Fibroblast of the conjunctiva (primary cell): Measurements from ENCODE around the gene GPR107.
A peak's percentile ranks its signal among the peaks of the same experiment; 100 is the strongest.

ENCODE experiments used
- DNase-seq: peaks from one replicate; pipeline ENCODE4 v3.0.0-alpha.2; 2010; ENCODE audit warnings: low read depth

GPR107 gene

DNA sequence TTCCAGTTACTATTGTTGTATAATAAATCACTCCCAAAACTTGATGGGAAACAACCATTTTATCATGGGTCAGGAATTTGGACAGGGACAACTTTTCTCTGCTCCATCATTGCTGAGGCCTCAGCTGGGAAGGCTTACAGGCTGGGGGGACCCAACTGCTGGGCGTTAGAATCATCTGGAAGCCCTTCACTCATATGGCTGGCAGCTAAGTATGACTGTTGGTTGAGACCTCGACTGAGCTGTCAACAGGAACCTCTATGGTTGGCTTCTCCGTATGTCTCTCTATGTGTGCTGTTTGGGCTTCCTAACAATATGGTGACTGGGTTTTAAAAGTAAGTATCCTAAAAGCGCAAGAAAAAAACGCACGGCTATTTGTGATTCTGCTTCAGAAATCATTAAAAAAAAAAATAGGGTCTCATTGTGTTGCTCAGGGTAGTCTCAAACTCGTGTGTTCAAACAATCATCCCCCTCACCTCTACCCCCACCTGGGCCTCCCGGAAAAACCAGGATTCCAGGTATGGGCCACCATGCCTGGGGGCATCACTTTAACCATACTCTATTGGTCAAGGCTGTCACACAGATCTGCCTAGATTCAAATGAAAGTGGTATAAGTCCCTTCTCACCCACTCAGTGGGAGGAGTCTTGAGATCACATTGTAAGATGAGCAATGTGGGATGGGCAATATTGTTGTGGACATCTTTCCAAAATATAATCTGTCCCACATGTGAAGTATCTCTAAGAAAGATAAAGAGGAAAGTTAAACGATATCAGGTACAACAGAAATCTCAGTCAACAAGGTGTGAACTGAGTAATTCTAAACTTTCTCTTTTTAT, 26.0 kb upstream of the GPR107 start:
- DNase-seq, result no peak

DNA sequence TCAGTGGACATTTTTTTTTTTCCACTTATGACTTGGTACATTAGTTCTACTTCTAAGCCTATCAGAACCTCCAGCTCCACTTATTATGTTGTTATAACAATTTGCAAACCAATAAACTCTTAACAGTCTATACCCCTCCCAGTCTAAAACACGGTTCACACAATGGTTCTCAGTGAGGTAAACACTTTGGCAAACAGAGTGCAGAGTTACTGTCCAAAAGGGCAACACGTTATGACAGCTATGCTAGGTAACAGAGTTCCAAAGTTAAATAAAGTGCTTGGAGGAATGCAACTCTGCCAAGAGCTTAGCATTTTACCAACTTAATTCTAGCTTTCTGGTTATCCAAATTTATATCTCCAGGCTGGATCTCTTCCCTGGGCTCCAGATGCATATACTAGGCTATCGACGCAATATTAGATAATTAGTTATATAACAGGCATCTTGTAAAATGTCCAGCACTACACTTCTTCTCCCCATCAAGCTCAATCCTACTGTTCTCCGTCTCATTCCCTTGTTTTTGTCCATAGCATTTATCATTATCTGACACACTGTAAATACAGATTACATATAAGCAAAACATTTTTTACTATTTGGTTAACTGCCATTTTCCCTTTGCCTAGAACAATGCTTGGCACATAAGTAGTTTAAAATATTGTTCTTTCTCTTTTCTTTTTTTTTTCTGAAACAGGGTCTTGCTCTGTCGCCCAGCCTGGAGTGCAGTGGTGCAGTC, 25.0 kb upstream of the GPR107 start:
- DNase-seq, result no peak

DNA sequence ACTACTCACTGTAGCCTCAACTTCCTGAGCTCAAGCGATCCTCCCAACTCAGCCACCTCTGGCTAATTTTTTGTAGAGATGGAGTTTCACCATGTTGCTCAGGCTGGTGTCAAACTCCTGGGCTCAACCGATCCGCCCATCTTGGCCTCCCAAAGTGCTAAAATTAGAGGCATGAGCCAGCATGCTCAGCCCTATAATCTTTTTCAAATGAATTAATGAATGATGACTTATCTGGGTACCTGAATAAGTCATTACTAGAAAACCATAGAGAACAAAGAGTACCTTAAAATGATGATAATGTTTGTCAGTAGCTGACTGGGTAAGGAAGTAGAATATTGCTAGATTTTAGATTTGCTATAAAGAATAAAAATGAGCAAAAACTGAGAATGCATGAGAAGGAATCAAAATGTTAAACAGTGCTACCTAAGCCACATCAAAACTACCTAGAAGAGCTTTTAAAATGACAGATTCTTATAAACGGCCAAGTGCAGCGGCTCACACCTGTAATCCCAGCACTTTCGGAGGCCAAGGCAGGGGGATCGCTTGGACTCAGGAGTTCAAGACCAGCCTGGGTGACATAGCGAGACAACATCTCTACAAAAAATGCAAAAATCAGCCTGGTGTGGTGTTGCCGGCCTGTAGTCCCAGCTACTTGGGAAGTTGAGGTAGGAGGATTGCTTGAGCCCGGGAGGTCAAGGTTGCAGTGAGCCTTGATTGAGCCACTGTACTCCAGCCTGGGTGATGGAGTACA, 24.3 kb upstream of the GPR107 start:
- no peak for DNase-seq

DNA sequence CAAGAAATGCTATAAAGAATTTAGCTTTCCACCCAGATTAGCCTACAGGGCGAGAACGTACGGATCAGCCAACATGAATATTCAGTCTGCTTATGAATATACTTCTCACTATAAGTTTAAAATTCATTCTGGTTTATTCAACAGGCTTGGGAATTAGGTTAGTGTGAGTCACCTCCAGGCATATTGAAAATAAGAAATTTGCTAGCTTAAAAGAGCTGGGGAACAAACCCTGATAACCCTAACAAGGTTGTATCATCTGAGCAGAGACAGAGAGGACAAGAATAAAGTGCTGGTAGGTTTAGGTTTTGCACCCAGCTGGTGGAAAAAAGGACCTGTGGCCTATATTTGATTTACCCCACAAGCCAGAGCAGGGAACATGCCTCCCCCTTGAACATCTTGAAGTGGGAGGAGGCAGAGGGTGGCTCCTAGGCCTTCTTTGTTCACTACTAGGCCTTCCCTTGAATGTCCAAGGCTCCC, 23.0 kb upstream of the GPR107 start:
- DNase-seq, result no peak

DNA sequence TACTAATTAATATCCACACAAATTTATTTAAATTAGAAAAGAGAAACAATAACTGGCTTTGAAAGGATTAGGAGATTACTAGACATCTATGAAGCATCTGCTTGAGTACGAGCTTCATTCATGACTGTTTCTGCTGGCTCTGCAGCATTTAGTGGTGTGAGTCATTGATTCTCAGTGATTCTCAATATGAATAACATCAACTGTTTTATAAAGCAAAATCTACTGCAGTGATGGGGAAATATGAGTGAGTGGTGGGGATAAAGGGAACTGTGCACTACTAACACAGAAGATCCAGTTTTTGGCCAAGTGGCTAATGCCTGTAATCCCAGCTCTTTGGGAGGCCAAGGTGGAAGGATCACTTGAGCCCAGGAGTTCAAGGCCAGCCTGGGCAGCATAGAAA, 19.1 kb upstream of the GPR107 start:
- DNase-seq, result peak; percentile 52

DNA sequence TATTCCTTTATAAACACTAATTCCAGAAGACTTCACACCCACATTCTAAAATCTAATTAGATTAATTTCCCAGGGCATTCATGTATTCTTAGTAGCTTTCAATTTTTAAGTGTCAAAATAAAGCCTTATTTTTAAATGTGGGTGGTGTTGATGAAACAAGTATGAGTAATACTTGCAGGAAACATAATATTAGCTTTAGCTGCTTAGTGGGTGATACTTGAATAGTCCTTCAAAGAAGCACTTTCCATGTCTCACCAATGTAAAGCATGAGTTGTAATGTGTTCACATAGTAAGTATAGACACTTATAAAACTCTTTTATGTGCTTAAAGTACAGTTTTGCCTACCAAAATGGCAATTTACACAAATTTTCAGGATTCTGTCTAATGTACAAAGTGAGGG, 17.6 kb upstream of the GPR107 start:
- DNase-seq, result no peak

DNA sequence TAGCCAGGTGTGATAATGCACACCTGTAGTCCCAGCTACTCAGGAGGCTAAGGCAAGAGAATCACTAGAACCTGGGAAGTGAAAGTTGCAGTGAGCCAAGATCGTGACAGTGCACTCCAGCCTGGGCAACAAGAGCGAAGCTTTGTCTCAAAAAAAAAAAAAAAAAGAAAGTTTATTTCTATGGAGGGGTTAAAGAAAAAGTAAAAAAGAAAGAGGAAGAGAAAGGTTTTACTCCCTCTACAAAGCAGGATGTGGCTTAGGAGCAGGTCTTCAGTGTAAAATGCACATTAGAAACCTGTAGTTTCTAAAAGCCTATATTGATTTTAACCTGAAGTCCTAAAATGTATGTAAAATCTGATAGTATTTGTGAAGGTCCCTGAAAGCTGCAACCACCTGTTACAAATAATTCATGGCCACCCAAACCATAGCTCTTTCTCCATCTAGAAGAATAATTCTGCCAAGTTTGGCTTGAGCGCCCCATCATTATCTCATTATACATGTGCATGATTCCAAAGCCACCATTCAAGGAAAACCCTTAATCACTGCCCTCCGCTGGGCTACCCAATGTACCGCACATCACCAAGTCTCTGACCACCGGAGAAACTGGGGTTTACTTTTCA, 14.1 kb upstream of the GPR107 start:
- no peak for DNase-seq

DNA sequence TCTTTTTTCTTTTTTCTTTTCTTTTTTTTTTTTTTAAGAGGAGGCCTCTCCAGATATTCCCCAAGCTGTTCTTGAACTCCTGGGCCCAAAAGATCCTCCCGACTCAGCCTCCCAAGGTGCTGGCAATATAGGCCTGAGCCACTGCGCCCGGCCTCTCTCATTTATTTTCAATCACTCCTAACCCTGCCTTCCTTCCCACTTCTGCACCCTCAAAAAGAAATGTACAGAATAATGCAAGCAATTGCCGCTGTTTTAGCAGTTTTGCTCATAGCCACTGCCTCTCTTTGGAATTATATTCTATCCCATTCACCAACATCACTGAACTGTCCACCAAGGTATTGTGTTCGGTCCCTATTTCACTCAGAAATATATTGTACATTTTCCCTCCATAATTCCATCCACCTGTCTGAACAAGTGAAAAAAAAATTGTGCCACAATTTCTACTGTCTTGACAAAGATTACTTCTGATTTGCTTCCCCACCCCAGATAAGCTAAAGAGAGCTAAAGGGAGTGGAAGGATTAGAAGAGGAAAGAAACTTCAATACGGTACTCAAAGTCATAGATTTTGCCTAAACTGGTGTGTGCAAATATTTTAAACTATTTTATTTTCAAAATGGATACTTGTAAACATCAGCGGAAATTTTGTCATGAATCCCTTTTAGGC, 12.6 kb upstream of the GPR107 start:
- DNase-seq, result no peak

DNA sequence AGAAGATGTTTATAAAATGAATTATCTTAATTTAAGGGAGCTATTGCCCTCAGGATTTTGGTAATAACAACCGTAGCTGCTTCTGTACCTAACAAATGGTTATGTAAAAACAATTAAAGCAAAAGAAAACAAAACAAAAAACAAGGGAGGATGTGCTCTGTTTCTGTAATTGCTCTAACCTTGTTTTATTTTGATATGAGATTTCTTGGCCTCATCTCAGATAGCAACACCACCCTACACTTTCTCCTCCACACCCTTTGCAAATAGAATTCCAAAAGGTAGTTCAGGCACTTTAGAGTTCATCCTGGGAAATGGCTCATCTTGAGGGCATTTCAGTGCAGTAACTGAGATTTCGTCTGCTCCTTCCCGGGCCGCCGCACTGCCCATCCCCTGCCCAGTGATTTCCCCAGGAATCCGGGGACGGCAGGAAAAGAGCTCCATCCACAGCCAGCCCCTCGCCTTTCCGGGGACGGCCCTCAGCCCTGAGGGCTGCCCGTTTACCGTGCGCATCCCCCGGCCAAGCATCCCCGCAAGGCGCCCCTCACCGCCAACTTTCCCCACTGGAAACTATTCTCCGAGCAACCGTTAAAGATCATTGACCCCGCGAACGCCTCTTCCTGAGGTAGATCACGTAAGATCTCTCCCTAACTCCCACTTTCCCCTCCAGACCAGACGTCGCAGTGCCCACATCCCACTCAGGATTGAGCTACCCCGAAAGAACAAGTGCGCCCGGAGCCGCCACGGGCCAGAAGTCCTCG, 11.9 kb upstream of the GPR107 start:
- DNase-seq, result no peak

DNA sequence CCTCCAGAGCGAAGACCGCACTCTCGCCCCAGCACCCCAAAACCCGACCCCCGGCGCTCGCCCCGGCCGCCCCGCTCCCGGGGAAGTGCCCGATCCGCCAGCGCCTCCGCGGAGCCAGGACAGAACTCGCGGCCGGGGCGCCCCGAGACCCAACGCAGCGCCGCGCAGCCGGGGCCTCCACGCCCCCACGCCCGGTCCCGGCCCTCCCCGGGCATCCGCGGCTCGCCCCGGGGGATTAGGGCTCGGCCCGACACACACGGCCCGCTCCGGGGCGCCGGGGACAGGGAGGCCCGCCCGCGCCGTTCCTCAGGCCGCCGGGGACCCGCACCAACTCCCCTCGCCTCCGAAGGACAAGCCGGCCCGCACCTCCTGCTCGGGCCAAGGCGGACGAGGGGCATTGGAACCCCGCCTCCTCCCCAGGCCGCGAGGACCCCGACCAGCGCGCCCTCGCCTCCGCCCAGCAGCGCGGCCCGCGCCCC, 11.3 kb upstream of the GPR107 start:
- DNase-seq, result no peak

DNA sequence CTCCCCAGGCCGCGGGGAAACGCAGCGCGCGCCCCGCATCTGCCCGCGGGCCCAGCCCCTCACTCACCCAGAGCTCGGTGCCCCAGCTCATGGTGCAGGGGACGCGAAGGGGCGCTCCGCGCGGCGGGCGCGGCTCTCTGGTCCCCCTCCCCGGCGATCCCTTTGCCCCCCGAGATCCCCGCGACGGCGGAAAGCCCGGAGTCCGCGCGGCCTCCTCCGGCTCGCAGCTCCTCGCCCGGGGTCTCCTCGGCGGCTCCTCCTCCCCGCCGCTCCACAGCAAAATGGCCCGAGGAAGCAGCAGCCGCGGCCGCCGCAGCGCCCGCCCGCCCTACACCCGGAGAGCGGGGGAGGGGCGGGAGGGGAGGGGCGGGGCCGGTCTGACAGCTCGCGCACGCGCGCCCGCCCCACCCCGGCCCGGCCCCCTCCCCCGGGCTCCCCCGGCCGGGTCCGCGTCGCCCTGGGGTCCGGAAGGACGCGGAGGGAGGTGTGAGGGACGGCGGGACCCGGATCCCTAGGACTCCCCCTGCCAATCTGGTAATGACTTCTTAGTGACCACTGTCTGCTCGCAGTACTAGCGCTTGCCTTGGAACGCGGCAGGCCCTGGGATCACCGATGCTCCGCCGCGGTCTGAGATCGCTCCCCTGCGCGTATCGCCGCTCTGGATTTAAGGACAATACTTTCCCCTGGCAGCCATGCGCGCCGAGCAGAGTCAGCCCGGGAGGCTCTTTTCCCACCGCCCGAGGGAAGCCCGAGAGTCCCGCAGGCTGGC, 10.6 kb upstream of the GPR107 start, which contains the start of gene FNBP1:
FNBP1 (minus strand) TSS at position 305 of the 769 bp plus-strand sequence; CDS start at position 91, 214 bp downstream.
- DNase-seq, result peak; percentile 49

DNA sequence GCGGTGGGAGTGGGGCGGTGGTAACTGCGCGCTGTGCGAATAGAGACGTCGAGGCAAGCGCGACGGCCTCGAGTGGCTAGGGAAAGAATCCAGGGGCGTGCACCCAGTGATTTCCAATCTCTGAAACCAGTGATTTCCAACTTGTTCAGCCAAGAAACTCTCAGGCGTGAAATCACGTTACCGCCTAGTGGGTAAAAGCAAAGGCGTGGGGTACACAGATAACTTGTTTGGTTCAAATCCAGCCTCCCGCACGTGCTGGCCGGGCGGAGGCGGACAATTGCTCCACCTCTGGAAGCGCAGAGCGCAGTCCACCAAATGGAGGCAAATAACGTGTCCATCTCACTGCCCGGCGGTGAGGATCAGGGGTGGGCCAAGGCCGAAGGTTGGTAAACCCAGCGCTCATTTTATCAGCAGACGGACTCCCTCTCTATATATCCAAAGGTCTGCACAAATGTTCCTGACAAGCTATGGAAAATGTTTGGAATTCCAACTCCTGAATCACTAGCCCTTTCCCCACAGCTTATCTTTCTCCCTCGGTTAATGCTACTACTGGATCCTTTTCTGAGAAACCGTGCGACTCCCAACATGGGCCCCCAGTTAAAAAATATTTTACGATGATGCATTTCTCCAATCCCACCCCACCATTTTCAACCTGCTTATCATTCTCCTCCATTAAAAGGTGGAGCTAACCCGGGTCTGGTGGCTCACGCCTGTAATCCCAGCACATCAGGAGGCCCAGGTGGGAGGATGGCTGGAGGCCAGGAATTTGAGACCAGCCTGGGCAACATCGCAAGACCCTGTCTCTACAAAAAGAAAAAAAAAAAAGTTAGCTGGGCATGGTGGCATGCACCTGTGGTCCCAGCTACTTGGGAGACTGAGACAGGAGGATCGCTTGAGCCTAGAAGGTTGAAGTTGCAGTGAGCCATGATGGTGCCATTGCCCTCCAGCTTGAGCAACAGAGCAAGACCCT, 9.8 kb upstream of the GPR107 start:
- DNase-seq, result no peak

DNA sequence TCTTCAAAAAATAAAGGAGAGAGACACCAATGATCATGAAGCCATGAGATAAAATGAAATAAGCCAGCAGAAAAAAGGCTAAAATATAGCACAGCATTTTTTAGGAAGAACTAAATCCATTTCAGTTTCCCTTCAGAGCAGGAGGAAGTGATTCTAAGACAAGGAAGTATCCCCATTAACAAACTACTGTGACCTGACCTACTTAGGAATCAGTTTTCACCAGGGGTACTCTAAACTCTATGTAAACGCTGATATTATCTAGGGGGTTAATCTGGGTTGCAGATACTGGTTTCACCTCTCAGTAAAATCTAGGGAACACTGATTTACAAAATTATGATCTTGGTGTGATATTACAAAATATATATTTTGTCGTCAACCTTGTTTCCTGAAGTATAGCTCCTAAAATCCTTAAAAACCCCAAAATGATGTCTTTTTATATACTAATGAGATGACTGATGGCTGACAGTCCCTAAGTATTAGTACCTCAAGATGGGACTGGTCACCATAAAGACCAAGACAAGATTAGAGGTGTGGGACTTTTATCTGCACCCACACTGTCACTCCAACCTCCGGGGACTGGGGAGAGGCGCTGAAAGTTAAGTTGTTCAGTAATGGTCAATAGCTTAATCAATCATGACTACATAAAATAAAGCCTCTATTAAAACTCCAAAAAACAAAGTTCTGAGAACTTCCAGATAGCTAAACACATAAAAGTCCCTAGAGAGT, 7.8 kb upstream of the GPR107 start:
- DNase-seq, result no peak

DNA sequence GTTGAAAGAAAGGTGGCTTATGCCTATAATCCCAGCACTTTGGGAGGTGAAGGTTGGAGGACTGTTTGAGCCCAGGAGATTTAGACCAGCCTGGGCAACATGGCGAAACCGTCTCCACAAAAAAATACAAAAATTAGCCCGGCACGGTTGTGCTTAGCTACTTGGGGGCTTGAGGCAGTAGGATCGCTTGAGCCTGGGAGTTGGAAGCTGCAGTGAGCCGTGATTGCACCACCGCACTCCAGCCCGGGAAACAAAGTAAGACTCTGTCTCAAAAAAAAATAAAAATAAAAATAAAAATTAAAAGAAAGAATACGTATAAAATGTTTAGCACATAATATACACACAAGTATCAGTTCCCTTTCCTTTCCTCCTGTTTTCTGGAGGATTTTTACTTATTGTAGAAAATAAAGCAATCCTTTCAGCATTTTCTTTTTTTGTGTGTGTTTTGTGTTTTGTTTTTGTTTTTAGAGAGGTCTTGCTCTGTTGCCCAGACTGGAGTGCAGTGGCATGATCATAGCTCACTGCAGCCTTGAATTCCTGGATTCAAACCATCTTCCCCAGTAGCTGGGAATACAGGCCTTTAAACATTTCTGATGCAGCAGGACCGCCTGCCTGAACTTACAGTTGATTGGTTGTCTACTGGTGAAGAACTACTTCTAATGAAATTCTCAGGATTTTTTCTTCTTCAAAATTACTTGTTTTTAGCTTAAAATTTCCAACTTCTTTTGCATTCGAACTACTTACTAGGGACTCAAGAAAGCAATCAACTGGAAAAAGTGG, 4.1 kb upstream of the GPR107 start:
- no peak for DNase-seq

DNA sequence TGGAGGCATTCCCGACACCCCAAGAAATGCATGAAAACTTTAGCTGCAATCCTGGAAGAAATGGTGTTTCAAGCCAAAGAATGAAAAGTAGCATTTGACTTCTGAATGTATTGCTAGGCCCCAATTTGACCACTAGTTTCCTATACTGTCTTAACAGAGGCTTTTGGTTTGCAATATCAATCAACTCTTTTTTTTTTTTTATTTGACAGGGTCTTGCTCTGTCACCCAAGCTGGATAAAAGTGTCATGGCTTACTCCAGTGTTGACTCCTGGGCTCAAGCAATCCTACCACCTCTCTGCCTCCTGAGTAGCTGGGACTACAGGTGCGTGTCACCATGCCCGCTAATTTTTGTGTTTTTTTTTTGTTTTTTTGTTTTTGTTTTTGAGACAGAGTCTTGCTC, 3.2 kb upstream of the GPR107 start:
- no peak for DNase-seq

DNA sequence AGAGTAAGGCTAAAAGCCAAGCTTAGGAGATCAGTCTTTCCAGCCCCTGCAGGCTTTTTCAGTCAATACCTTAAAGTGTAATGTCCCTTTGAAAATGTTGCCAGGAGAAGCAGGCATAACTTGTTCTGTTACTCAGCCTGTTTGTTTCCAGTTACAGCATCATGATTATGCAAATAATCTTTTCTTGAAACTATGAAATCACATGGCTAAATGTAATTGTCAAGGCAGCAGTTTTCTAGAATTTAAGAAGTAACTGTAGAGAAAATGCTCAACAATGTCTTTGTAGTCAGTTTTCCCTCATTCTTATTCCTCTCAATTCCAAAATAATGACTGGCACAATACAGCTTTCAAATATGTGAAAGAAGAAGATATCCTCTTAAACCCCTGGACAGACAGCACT, 1.9 kb upstream of the GPR107 start:
- no peak for DNase-seq

DNA sequence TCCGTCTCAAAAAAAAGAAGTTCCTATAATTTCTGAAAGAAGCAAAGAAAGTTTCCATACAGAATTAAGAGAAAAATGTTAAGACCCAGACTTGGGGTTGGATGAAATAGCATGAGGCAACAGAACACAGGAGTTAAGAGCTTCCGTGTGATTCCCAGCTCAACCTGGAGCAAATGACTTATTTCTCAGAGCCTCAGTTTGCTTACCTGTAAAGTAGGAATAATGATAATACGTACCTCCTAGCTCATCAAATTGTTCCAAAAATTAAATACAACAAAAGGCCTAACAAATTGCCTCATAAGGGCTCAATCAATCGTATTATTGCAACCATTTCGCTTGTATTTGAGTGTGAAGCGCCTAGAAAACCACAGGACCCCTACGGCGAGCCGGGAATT, 600 bp upstream of the GPR107 start:
- no peak for DNase-seq
